Activated naive CD4-positive, alpha-beta T cell treated with anti-CD3 and anti-CD28 coated beads, Interleukin-2, amount 50 U/mL, for 24 hours (primary cell): ENCODE data around the gene USP6NL.

Experiments
- H3K27ac Mint-ChIP-seq: one replicate; pipeline ENCODE4 v1.8.0; 2021; ENCODE audit warnings: mild to moderate bottlenecking, mixed read lengths
- H3K27me3 Mint-ChIP-seq: one replicate; pipeline ENCODE4 v1.8.0; 2021; ENCODE audit warnings: mixed read lengths
- H3K36me3 Mint-ChIP-seq: one replicate; pipeline ENCODE4 v1.8.0; 2021; ENCODE audit warnings: mixed read lengths
- H3K4me1 Mint-ChIP-seq: one replicate; pipeline ENCODE4 v1.8.0; 2021; ENCODE audit warnings: mixed read lengths
- H3K4me3 Mint-ChIP-seq: one replicate; pipeline ENCODE4 v1.8.0; 2021; ENCODE audit warnings: mild to moderate bottlenecking, mixed read lengths
- H3K9me3 Mint-ChIP-seq: one replicate; pipeline ENCODE4 v1.8.0; 2021; ENCODE audit warnings: mixed read lengths

Gene USP6NL

GRCh38 chr10:11605807-11606408 is 5.5 kb downstream of the USP6NL start:
- no peak overlapping the region for H3K27ac Mint-ChIP-seq

GRCh38 chr10:11604865-11605650 is 6.4 kb downstream of the USP6NL start:
- peaks cover 72% of the 10 kb centered on the region for H3K4me1 Mint-ChIP-seq
- no peaks in the 10 kb centered on the region for H3K9me3 Mint-ChIP-seq
- no peaks in the 10 kb centered on the region for H3K36me3 Mint-ChIP-seq
- H3K27me3 Mint-ChIP-seq, result no peaks in the 10 kb centered on the region
- H3K27ac Mint-ChIP-seq, result peak overlapping the region; percentile 17
- H3K4me3 Mint-ChIP-seq, result peak overlapping the region; percentile 65

More at GRCh38 chr10:11605807-11606408, 5.5 kb downstream of the USP6NL start:
- no peaks in the 10 kb centered on the region for H3K36me3 Mint-ChIP-seq
- no peaks in the 10 kb centered on the region for H3K9me3 Mint-ChIP-seq
- peak overlapping the region; percentile 37 for H3K4me3 Mint-ChIP-seq
- peaks cover 77% of the 10 kb centered on the region for H3K4me1 Mint-ChIP-seq
- H3K27me3 Mint-ChIP-seq, result no peaks in the 10 kb centered on the region

GRCh38 chr10:11603741-11604140 is 7.7 kb downstream of the USP6NL start:
- no peaks in the 10 kb centered on the region for H3K27me3 Mint-ChIP-seq
- H3K36me3 Mint-ChIP-seq, result no peaks in the 10 kb centered on the region
- peaks cover 65% of the 10 kb centered on the region for H3K4me1 Mint-ChIP-seq
- no peaks in the 10 kb centered on the region for H3K9me3 Mint-ChIP-seq
- no peak overlapping the region for H3K27ac Mint-ChIP-seq
- H3K4me3 Mint-ChIP-seq, result no peak overlapping the region

- Mint-ChIP-seq H3K4me3 (no peak overlapping the region), H3K27ac (no peak overlapping the region), H3K4me1 (peaks cover 58% of the 10 kb centered on the region), H3K36me3 (no peaks in the 10 kb centered on the region), H3K9me3 (no peaks in the 10 kb centered on the region), H3K27me3 (no peaks in the 10 kb centered on the region)
These were observed 8.4 kb downstream of the USP6NL start for GRCh38 chr10:11602919-11603523.

GRCh38 chr10:11602358-11602757 is 9.1 kb downstream of the USP6NL start:
- no peaks in the 10 kb centered on the region for H3K27me3 Mint-ChIP-seq
- H3K27ac Mint-ChIP-seq, result no peak overlapping the region
- H3K4me1 Mint-ChIP-seq, result peaks cover 55% of the 10 kb centered on the region
- H3K36me3 Mint-ChIP-seq, result no peaks in the 10 kb centered on the region
- H3K4me3 Mint-ChIP-seq, result no peak overlapping the region
- no peaks in the 10 kb centered on the region for H3K9me3 Mint-ChIP-seq

- no peaks in the 10 kb centered on the region for H3K9me3 Mint-ChIP-seq
- no peak overlapping the region for H3K27ac Mint-ChIP-seq
- peaks cover 54% of the 10 kb centered on the region for H3K4me1 Mint-ChIP-seq
- no peak overlapping the region for H3K4me3 Mint-ChIP-seq
- no peaks in the 10 kb centered on the region for H3K27me3 Mint-ChIP-seq
- H3K36me3 Mint-ChIP-seq, result peaks cover 3% of the 10 kb centered on the region
These were observed 9.8 kb downstream of the USP6NL start for GRCh38 chr10:11601670-11602069.

- Mint-ChIP-seq H3K9me3 (no peaks in the 10 kb centered on the region), H3K36me3 (peaks cover 8% of the 10 kb centered on the region), H3K4me3 (no peak overlapping the region), H3K4me1 (peaks cover 46% of the 10 kb centered on the region), H3K27ac (no peak overlapping the region), H3K27me3 (no peaks in the 10 kb centered on the region)
These were observed 11.2 kb downstream of the USP6NL start for GRCh38 chr10:11600280-11600679.

GRCh38 chr10:11598712-11599397 is 12.6 kb downstream of the USP6NL start:
- Mint-ChIP-seq H3K27me3 (no peaks in the 10 kb centered on the region), H3K36me3 (peaks cover 8% of the 10 kb centered on the region), H3K9me3 (no peaks in the 10 kb centered on the region), H3K4me1 (peaks cover 34% of the 10 kb centered on the region), H3K27ac (no peak overlapping the region), H3K4me3 (no peak overlapping the region)

- H3K9me3 Mint-ChIP-seq, result no peaks in the 10 kb centered on the region
- peaks cover 22% of the 10 kb centered on the region for H3K4me1 Mint-ChIP-seq
- peaks cover 8% of the 10 kb centered on the region for H3K36me3 Mint-ChIP-seq
- no peak overlapping the region for H3K27ac Mint-ChIP-seq
- H3K27me3 Mint-ChIP-seq, result no peaks in the 10 kb centered on the region
- H3K4me3 Mint-ChIP-seq, result no peak overlapping the region
These were observed 14.0 kb downstream of the USP6NL start for GRCh38 chr10:11597470-11597869.

GRCh38 chr10:11595395-11595692 is 16.1 kb downstream of the USP6NL start:
- Mint-ChIP-seq H3K36me3 (peaks cover 8% of the 10 kb centered on the region), H3K27me3 (no peaks in the 10 kb centered on the region), H3K27ac (no peak overlapping the region), H3K9me3 (no peaks in the 10 kb centered on the region), H3K4me3 (no peak overlapping the region), H3K4me1 (peaks cover 13% of the 10 kb centered on the region)

- H3K4me1 Mint-ChIP-seq, result peaks cover 9% of the 10 kb centered on the region
- peaks cover 8% of the 10 kb centered on the region for H3K36me3 Mint-ChIP-seq
- no peak overlapping the region for H3K27ac Mint-ChIP-seq
- H3K9me3 Mint-ChIP-seq, result no peaks in the 10 kb centered on the region
- no peaks in the 10 kb centered on the region for H3K27me3 Mint-ChIP-seq
- H3K4me3 Mint-ChIP-seq, result no peak overlapping the region
These were observed 16.7 kb downstream of the USP6NL start for GRCh38 chr10:11594589-11595394.

- Mint-ChIP-seq H3K27me3 (no peaks in the 10 kb centered on the region), H3K36me3 (peaks cover 8% of the 10 kb centered on the region), H3K9me3 (no peaks in the 10 kb centered on the region), H3K4me3 (no peak overlapping the region), H3K4me1 (peaks cover 9% of the 10 kb centered on the region), H3K27ac (no peak overlapping the region)
These were observed 17.8 kb downstream of the USP6NL start for GRCh38 chr10:11593612-11594011.

GRCh38 chr10:11589738-11590137 is 21.7 kb downstream of the USP6NL start:
- Mint-ChIP-seq H3K4me3 (no peak overlapping the region), H3K36me3 (peaks cover 1% of the 10 kb centered on the region), H3K27me3 (no peaks in the 10 kb centered on the region), H3K9me3 (no peaks in the 10 kb centered on the region), H3K27ac (no peak overlapping the region), H3K4me1 (peaks cover 11% of the 10 kb centered on the region)

GRCh38 chr10:11588873-11589574 is 22.4 kb downstream of the USP6NL start:
- Mint-ChIP-seq H3K4me1 (peaks cover 11% of the 10 kb centered on the region), H3K36me3 (peaks cover 4% of the 10 kb centered on the region), H3K4me3 (no peak overlapping the region), H3K9me3 (no peaks in the 10 kb centered on the region), H3K27me3 (no peaks in the 10 kb centered on the region), H3K27ac (no peak overlapping the region)
